ENCODE data around the gene TRERF1. TPM values are rescaled to one million over a fixed set of nuclear protein-coding genes. Genes with fewer than 3 reads are reported as not detected.

The TRERF1 gene
- total RNA-seq, 1 experiment from 2014 or later = 13.9 TPM

DNA sequence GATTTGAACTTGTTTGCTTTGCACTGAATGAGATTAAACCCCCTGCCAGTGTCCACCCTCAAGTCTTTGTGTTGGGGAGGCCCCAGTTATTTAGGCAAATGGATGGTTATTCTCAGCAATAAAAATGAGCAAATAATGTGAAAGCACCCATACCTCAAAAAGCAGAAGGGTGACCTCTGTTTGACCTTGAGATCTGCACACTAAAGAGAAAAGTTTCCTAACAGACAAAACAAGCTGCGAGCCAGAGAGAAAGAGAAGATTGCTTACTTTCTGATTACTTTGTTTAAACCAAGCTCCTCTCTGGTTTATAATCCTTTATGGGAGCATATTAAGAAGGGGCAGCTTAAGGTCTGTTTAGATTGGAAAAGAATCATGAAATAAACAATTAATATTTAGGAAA lies 30.4 kb upstream of the TRERF1 start:
- Histone ChIP-seq H3K27me3 (ENCODE audit: low read length) (no peaks in the 10 kb centered on the region), H3K79me2 (ENCODE audit: low read length) (no peaks in the 10 kb centered on the region), H3F3A (ENCODE audit: low read length, unreplicated experiment) (no peaks in the 10 kb centered on the region), H3K4me1 (ENCODE audit: insufficient read depth, low read length) (no peaks in the 10 kb centered on the region), H3K27ac (ENCODE audit: low read length) (no peak overlapping the region), H4K20me1 (ENCODE audit: low read length) (no peaks in the 10 kb centered on the region), H3K9ac (ENCODE audit: low read length) (no peak overlapping the region), H3K4me3 (ENCODE audit: low read length) (no peak overlapping the region), H3K9me3 (ENCODE audit: low read length) (no peaks in the 10 kb centered on the region), H3K4me2 (ENCODE audit: low read length) (no peak overlapping the region), H2AFZ (ENCODE audit: low read length) (no peak overlapping the region), H3K36me3 (ENCODE audit: low read depth, low read length) (no peaks in the 10 kb centered on the region), H3K9me2 (replicated peaks; ENCODE audit: low read length) (no peaks in the 10 kb centered on the region)
- TF ChIP-seq, protein P1, sequence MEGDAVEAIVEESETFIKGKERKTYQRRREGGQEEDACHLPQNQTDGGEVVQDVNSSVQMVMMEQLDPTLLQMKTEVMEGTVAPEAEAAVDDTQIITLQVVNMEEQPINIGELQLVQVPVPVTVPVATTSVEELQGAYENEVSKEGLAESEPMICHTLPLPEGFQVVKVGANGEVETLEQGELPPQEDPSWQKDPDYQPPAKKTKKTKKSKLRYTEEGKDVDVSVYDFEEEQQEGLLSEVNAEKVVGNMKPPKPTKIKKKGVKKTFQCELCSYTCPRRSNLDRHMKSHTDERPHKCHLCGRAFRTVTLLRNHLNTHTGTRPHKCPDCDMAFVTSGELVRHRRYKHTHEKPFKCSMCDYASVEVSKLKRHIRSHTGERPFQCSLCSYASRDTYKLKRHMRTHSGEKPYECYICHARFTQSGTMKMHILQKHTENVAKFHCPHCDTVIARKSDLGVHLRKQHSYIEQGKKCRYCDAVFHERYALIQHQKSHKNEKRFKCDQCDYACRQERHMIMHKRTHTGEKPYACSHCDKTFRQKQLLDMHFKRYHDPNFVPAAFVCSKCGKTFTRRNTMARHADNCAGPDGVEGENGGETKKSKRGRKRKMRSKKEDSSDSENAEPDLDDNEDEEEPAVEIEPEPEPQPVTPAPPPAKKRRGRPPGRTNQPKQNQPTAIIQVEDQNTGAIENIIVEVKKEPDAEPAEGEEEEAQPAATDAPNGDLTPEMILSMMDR (conservative IDR thresholded peaks at IDR 0.05; ENCODE audit: low read depth, low read length) = no peak
- TF ChIP-seq EZH2 (IDR thresholded peaks at IDR 0.05; ENCODE audit: low read length, unreplicated experiment) = no peak
- TF ChIP-seq EZH2phosphoT487 (IDR thresholded peaks at IDR 0.05; ENCODE audit: borderline replicate concordance, low read length) = no peak
- ChIA-PET CTCF (no interaction called here), POLR2A (ENCODE audit: unreplicated experiment) (no interaction called here)
- intact Hi-C loops (cut with micrococcal nuclease) = no loop called here
- no TSS peak for BruUV-seq (replicated peaks)
- ATAC-seq = no peak
- DNase-seq = no peak

GRCh38 chr6:42471714-42472113 lies 20.0 kb upstream of the TRERF1 start:
- Histone ChIP-seq H3K9me3 (ENCODE audit: low read length) (peaks cover 3% of the 10 kb centered on the region; the same call in 1 of the 2 replicates), H3K27me3 (ENCODE audit: low read length) (no peaks in the 10 kb centered on the region), H3K9ac (ENCODE audit: low read length) (no peak overlapping the region), H4K20me1 (ENCODE audit: low read length) (no peaks in the 10 kb centered on the region), H3K9me2 (replicated peaks; ENCODE audit: low read length) (no peaks in the 10 kb centered on the region), H3F3A (ENCODE audit: low read length, unreplicated experiment) (no peaks in the 10 kb centered on the region), H3K79me2 (ENCODE audit: low read length) (no peaks in the 10 kb centered on the region), H3K4me1 (ENCODE audit: insufficient read depth, low read length) (no peaks in the 10 kb centered on the region), H3K36me3 (ENCODE audit: low read depth, low read length) (no peaks in the 10 kb centered on the region), H3K4me2 (ENCODE audit: low read length) (no peak overlapping the region), H3K4me3 (ENCODE audit: low read length) (no peak overlapping the region), H2AFZ (ENCODE audit: low read length) (no peak overlapping the region), H3K27ac (ENCODE audit: low read length) (no peak overlapping the region)
- intact Hi-C loops (cut with micrococcal nuclease) = no loop called here
- ChIA-PET CTCF (no interaction called here), POLR2A (ENCODE audit: unreplicated experiment) (no interaction called here)
- no TSS peak for BruUV-seq (replicated peaks)
- DNase-seq (no peak), ATAC-seq (no peak)
- TF ChIP-seq, protein P1 (conservative IDR thresholded peaks at IDR 0.05; ENCODE audit: low read depth, low read length) = no peak
- no peak for TF ChIP-seq EZH2phosphoT487 (IDR thresholded peaks at IDR 0.05; ENCODE audit: borderline replicate concordance, low read length)
- no peak for TF ChIP-seq EZH2 (IDR thresholded peaks at IDR 0.05; ENCODE audit: low read length, unreplicated experiment)

- intact Hi-C loops (cut with micrococcal nuclease) = no loop called here
- Histone ChIP-seq H4K20me1 (ENCODE audit: low read length) (no peaks in the 10 kb centered on the region), H3K4me1 (ENCODE audit: insufficient read depth, low read length) (no peaks in the 10 kb centered on the region), H3K4me3 (ENCODE audit: low read length) (no peak overlapping the region), H3K4me2 (ENCODE audit: low read length) (no peak overlapping the region), H3K36me3 (ENCODE audit: low read depth, low read length) (no peaks in the 10 kb centered on the region), H2AFZ (ENCODE audit: low read length) (no peak overlapping the region), H3K9ac (ENCODE audit: low read length) (no peak overlapping the region), H3F3A (ENCODE audit: low read length, unreplicated experiment) (no peaks in the 10 kb centered on the region), H3K27ac (ENCODE audit: low read length) (no peak overlapping the region), H3K9me2 (replicated peaks; ENCODE audit: low read length) (no peaks in the 10 kb centered on the region), H3K9me3 (ENCODE audit: low read length) (peaks cover 3% of the 10 kb centered on the region; the same call in 1 of the 2 replicates), H3K79me2 (ENCODE audit: low read length) (no peaks in the 10 kb centered on the region), H3K27me3 (ENCODE audit: low read length) (no peaks in the 10 kb centered on the region)
- ATAC-seq = no peak
- BruUV-seq (replicated peaks) = no TSS peak
- TF ChIP-seq EZH2 (IDR thresholded peaks at IDR 0.05; ENCODE audit: low read length, unreplicated experiment) (no peak), EZH2phosphoT487 (IDR thresholded peaks at IDR 0.05; ENCODE audit: borderline replicate concordance, low read length) (no peak)
- TF ChIP-seq, protein P1 (conservative IDR thresholded peaks at IDR 0.05; ENCODE audit: low read depth, low read length) = no peak
- no peak for DNase-seq
- ChIA-PET CTCF (no interaction called here), POLR2A (ENCODE audit: unreplicated experiment) (no interaction called here)
These were observed 19.4 kb upstream of the TRERF1 start for GRCh38 chr6:42471142-42471541.
